LoVo (cell line): ENCODE results near the gene FGF23.
A peak's percentile ranks its signal among the peaks of the same experiment; 100 is the strongest.

Experiments
- DNase-seq: peaks from one replicate; pipeline ENCODE4 v3.0.0-alpha.2; 2016; ENCODE audit warnings: low spot score

FGF23 gene

DNA sequence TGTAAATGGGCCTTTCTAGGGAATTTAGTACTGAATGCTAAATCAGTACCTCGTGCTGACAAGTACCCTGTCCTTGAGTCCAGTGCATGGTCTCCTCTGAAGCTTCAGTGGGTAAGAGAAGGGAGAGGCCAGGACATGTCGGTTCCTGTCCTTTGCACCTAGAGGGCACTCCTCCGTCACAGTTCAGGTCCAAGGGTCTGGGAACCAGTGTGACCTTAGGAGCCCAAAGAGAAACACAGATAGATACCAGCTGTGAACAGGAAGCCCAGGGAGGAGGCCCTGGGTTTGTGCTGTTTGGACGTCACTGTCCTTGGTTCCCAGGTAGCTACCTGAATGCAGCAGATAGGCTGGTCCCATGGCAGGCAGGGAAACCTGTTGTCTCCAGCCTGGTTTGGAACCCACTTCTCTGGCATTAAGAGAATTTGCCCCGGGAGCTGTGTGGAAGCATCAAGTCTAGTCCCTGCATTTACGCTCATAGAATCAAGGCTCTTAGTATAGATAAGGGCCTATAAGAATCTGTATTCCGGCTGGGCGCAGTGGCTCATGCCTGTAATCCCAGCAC, 3.9 kb upstream of the FGF23 start:
- no peak for DNase-seq

DNA sequence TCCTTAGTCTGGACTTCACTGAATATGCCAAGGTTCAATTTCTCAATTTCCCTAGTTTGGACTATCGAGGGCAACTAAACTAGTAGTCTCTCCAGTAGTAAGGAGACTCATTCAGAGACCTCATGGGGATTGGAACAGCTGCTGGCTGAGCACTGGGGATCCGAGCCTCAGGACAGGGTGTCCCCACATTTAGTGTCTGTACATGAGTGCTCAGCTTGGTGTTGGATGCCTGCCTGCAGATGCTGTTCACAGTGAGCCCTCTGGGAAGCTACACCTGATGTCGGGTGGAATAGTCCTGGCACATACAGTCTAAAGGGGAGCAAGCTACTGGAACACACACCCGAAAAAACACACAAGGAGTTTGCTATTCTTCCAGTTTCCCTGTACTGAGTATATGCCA, 820 bp upstream of the FGF23 start:
- DNase-seq = no peak

DNA sequence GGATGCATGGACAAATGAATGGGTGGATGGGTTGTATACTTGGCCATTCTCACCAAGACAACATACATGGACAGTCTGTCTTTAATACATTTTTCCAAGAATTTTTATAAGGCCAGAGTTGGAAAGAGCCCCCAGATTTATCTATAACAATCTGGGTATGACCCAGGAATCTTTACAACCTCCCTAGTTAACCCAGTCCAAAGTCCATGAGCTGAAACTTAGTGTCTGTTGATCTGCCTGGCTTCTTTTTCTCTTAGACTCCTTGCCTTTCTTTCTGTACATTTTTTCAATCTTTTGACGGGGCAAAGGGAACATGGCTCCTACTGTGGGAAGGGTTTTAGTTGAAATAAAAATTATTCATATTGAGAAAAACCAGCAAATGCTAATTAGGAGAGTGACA, 740 bp downstream of the FGF23 start:
- DNase-seq = no peak

DNA sequence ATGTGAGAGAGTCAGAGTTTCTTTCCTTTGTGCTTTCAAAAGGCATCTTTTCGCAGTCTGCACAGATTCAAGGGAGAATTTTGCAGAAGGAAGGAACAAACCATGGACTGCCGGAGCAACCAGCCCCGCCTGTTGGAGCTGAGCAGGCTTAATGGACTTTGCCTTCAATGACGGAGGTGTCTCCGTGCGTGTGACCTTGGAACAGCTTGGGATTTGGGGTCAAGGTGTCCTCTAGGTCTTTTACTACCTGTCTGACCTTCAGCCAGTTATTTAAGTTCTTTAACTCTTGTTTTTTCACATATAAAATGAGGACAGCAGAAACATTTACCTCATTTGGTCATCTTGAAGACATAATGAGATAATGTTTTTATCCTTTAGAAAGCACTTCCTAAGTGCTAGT, 4.1 kb downstream of the FGF23 start:
- DNase-seq = no peak

- DNase-seq = no peak
Measured at GRCh38 chr12:4372653-4373052, 6.9 kb downstream of the FGF23 start.

- DNase-seq = no peak
Measured at GRCh38 chr12:4370265-4370664, 9.2 kb downstream of the FGF23 start.

DNA sequence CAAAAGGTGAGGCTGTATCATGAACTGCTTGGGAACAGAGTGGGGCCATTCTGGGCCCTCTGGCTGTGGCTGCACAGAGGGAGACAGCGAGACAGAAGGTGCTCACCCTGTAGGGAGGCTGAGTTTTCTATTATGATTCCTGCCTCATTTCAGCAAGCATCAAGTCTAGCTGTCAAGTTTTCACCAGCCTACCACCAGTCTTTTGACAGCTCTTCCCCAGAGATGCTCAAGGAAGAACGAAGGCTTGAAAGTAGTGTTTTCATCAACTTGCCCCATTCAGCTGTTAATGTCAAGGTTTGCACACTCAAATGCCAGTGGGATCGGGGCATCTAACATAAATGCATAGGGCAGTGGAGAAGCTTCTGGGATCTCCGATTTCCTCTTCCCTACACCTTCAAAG, 10.0 kb downstream of the FGF23 start:
- no peak for DNase-seq

GRCh38 chr12:4366090-4366489, 13.4 kb downstream of the FGF23 start:
- DNase-seq = no peak

DNA sequence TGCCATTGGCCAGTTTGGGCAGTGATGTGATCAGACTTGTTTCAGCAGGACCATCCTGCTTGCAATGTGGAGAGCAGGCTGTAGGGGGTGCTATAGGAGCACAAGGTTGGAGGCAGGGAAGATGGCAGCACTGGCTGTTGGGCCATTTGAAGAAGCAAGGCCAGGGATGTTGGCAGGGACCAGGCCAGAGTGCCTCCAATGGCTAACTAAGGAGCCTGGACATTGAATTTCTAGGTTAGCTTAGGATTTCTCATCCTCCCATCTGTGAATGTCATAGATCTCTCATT, 23.5 kb downstream of the FGF23 start:
- DNase-seq = no peak

GRCh38 chr12:4355156-4356040, 24.1 kb downstream of the FGF23 start:
- no peak for DNase-seq

DNA sequence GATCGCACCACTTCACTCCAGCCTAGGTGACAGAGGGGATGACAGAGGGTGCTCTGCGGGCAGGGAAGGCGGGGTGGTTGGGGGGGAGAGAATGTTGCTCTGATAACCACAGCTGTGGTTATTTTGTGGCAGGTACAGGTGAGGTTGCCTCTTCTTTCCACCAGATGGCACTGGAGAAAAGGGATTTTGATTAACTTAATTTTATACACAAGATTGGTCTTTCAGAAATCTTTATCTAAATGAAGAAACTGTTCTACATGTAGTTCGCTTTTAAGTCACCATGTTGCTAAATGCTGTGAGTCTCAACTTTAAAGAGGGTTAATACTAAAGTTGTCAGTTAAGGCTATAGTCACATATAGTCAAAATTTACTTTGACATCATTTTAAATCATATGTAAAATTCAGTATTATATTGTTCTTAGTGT, 25.7 kb downstream of the FGF23 start:
- DNase-seq = no peak

- no peak for DNase-seq
Measured at GRCh38 chr12:4346931-4347330, 32.6 kb downstream of the FGF23 start.

- DNase-seq = no peak
Measured at GRCh38 chr12:4331842-4332241, 47.7 kb downstream of the FGF23 start.

DNA sequence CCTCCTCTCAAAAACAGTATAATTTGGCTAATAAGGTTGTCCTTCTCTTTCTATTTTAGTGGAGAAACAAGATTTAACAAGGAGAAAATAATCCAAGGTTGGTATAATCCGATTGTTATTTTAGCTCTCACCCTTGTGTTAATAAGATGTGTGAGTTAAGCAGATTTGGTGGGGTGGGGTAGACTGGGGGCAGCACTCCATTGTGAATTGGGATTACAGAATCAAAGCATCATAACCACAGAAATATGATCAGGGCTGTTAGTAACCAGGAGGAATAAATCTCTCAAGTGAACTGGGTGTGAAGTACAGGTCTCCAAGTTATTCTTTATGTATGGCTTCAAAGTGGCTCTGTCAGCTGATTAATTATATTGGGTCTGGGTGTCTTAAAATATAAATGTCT, 48.3 kb downstream of the FGF23 start:
- DNase-seq = no peak

- no peak for DNase-seq
Measured at GRCh38 chr12:4330203-4330602, 49.3 kb downstream of the FGF23 start.

DNA sequence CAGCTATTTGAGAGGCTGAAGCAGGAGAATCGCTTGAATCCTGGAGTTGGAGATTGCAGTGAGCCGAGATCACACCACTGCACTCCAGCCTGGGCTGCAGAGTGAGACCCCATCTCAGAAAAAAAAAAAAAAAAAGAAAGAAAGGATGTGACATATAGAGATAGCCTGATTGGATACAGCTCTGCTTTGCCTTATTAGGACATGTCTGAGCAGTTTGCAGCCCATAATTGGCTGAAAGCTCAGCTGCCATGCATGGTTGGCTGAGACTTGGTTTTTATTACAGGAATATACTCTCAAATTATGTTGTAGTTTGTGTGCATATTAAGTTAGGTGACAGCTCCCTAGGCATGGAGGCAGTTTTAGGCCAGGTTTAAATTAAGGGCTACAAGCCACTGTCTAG, 52.2 kb downstream of the FGF23 start:
- no peak for DNase-seq

GRCh38 chr12:4325966-4326365, 53.5 kb downstream of the FGF23 start:
- no peak for DNase-seq

DNA sequence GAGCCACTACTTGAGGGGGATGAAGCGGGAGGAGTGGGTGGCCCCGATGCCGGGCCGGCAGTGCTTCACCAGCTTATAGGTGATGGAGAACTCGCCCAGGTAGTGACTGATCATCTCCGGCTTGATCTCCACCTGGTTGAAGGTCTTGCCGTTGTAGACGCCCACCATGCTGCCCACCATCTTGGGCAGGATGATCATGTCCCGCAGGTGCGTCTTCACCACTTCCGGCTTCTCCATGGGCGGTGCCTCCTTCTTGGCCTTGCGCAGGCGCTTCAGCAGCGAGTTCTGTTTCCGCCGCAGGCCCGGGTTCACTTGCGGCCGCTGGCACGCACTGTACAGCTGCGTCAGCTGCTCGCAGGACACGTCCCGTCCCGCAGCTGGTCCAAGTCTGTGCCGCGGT, 55.1 kb downstream of the FGF23 start:
- no peak for DNase-seq

- DNase-seq = no peak
Measured at GRCh38 chr12:4323396-4323795, 56.1 kb downstream of the FGF23 start.

DNA sequence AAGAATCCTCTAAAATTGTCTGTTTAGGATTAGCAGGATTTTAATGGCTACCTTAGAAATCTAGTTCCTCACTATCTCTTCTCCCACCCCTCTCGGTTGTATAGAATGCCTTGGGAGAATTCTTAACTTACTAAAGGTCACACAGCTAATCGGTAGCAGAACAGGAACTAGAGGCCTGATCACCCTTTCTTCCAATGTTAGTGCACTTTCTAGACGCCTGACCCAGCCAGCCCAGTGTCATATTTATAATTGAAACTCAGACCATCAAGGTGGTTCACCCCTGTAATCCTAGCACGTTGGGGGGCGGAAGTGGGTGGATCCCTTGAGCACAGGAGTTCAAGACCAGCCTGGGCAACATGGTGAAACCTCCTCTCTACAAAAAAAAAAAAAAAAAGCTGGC, 56.8 kb downstream of the FGF23 start:
- DNase-seq = no peak

DNA sequence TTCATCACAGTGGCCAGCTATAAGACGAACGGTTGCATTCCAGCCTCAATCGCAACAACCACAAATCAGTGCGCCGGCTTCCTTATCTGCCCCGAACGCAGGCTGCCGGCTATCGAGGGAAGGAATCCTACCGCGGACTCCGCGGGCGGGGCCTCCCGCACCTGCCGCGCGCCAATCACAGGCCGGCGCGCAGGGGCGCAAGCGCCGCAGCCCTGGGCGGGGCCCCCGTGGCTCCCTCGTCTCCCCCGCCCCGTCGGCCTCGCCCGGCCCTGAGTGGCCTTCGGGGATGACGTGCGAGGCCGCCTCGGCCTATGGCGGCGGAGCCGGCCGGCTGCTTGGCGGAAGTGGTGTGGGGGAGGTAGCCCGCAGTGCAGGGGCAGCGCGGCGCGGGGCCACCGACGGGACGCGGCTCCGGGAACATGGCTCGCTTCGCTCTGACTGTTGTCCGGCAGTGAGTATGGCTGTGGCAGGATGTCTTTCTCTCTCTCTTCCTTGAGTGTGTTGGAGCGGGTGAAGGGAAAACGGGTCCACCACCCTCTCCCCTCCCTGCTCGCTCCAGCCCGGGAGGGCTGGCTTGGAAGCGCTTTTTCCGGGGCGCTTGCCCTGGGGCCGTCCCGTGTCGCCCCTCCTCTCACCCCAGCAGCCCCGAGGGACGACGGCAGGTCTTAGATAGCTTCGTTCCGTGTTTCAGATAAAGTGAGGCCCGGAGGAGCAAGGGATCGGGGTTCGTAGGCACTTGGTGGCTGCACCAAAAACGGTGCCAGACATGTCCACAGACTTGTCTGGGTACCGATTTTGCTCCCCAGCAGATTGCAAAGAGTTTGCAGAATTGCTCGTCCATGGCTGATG, 58.4 kb downstream of the FGF23 start, which contains the start of gene TIGAR:
Gene TIGAR, plus strand, starts transcription at position 361 of the 849 bp plus-strand sequence. Its CDS starts 59 bp downstream, at position 420.
- DNase-seq = peak; percentile 99

DNA sequence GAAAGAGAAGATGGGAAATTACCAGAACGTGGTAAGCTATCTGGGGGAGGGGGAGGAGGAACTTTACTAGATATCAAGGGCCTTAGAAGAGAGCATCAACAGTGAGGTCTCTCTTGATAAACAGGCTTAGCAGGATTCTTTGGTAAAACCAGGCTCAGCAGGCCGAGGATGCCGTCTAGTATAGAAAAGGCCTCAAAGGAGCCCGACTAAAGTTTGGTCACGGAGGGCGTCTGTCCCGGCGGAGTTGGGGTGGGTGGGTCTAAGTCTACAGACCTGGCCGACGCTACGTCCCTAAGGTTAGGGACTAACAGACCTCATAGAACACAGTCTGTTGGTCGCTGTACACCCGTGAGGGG, 59.0 kb downstream of the FGF23 start:
- no peak for DNase-seq
